Measurements from ENCODE around the gene ALDH3A2. TPM values are rescaled to one million over a fixed set of nuclear protein-coding genes. Genes with fewer than 3 reads are reported as not detected.
"Not testable (repeated sequence)": the region's sequence is repeated elsewhere in the genome, so short reads cannot be mapped to it uniquely, and the experiment has no call there.

Gene ALDH3A2
- total and polyA plus RNA-seq, 2 donors (not counting 1 experiment from before 2014, with no cell fraction given) = 7.5 to 35.1 TPM

DNA sequence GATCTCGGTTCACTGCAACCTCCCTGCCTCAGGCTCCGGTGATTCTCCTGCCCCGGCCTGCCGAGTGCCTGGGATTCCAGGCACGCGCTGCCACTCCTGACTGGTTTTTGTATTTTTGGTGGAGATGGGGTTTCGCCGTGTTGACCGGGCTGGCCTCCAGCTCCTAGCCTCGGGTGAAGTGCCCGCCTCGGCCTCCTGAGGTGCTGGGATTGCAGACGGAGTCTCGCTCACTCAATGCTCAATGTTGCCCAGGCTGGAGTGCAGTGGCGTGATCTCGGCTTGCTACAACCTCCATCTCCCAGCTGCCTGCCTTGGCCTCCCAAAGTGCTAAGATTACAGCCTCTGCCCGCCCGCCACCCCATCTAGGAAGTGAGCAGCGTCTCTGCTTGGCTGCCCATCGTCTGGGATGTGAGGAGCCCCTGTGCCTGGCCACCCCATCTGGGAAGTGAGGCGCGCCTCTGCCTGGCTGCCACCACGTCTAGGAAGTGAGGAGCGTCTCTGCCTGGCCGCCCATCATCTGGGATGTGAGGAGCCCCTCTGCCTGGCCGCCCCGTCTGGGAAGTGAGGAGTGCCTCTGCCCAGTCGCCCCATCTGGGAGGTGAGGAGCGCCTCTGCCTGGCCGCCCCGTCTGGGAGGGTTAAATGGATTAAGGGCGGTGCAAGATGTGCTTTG, 36.5 kb downstream of the ALDH3A2 start:
- H3K79me2 ChIP-seq (ENCODE audit: control insufficient read depth, insufficient read depth, low read length); H4K20me1 ChIP-seq (ENCODE audit: control insufficient read depth, insufficient read depth, low read length, poor library complexity, severe bottlenecking); H3K9ac ChIP-seq (ENCODE audit: low read length); H3K27ac ChIP-seq (ENCODE audit: low read length in 2 of 2); H3K4me1 Mint-ChIP-seq; ATAC-seq (ENCODE audit: low read depth); H3K4me2 ChIP-seq (replicated peaks; ENCODE audit: low read depth, low read length, poor library complexity, severe bottlenecking); H3K27ac Mint-ChIP-seq; H3K4me1 ChIP-seq (ENCODE audit: control insufficient read depth in 2 of 2, insufficient read depth in 2 of 2, low read length in 2 of 2); H3K36me3 ChIP-seq (replicated peaks in 1 of 2; ENCODE audit: control extremely low read depth in 1 of 2, control insufficient read depth in 1 of 2, extremely low read depth in 1 of 2, insufficient read depth in 2 of 2, low read length in 1 of 2); H3K9me3 Mint-ChIP-seq (ENCODE audit: insufficient read depth); H3K27me3 Mint-ChIP-seq; DNase-seq; H3K4me3 ChIP-seq (ENCODE audit: control extremely low read depth in 1 of 5, extremely low read depth in 1 of 5, insufficient read depth in 1 of 5, low read depth in 2 of 5, low read length in 4 of 5); intact Hi-C loops (cut with micrococcal nuclease); CTCF ChIA-PET; H3K9me3 ChIP-seq (ENCODE audit: control extremely low read depth in 1 of 3, control insufficient read depth in 2 of 3, insufficient read depth in 1 of 3, low read length in 2 of 3); H3K27me3 ChIP-seq (replicated peaks in 1 of 4; ENCODE audit: control extremely low read depth in 1 of 4, control insufficient read depth in 3 of 4, insufficient read depth in 4 of 4, low read length in 3 of 4); H3K4me3 Mint-ChIP-seq; POLR2A ChIA-PET; H2AFZ ChIP-seq (ENCODE audit: insufficient read depth, low read depth, low read length, poor library complexity, severe bottlenecking): not testable (repeated sequence)
- WGBS (ENCODE audit: insufficient coverage) = 94% methylated on average over 15 of the region's 32 CpGs

- DNase-seq = no peak
- Histone ChIP-seq H2AFZ (ENCODE audit: insufficient read depth, low read depth, low read length, poor library complexity, severe bottlenecking) (no peak overlapping the region), H3K36me3 (replicated peaks in 1 of 2; ENCODE audit: control extremely low read depth in 1 of 2, control insufficient read depth in 1 of 2, extremely low read depth in 1 of 2, insufficient read depth in 2 of 2, low read length in 1 of 2) (no peaks in the 10 kb centered on the region), H4K20me1 (ENCODE audit: control insufficient read depth, insufficient read depth, low read length, poor library complexity, severe bottlenecking) (no peaks in the 10 kb centered on the region), H3K9me3 (ENCODE audit: control extremely low read depth in 1 of 3, control insufficient read depth in 2 of 3, insufficient read depth in 1 of 3, low read length in 2 of 3) (peaks cover 0 to 3% (median 0%) of the 10 kb centered on the region in 3 donors), H3K27me3 (replicated peaks in 1 of 4; ENCODE audit: control extremely low read depth in 1 of 4, control insufficient read depth in 3 of 4, insufficient read depth in 4 of 4, low read length in 3 of 4) (no peaks in the 10 kb centered on the region), H3K4me3 (ENCODE audit: control extremely low read depth in 1 of 5, extremely low read depth in 1 of 5, insufficient read depth in 1 of 5, low read depth in 2 of 5, low read length in 4 of 5) (no peak overlapping the region), H3K79me2 (ENCODE audit: control insufficient read depth, insufficient read depth, low read length) (no peaks in the 10 kb centered on the region), H3K9ac (ENCODE audit: low read length) (no peak overlapping the region), H3K4me1 (ENCODE audit: control insufficient read depth in 2 of 2, insufficient read depth in 2 of 2, low read length in 2 of 2) (no peaks in the 10 kb centered on the region), H3K4me2 (replicated peaks; ENCODE audit: low read depth, low read length, poor library complexity, severe bottlenecking) (no peak overlapping the region), H3K27ac (ENCODE audit: low read length in 2 of 2) (no peak overlapping the region)
- Mint-ChIP-seq H3K27ac (no peak overlapping the region), H3K9me3 (ENCODE audit: insufficient read depth) (no peaks in the 10 kb centered on the region), H3K27me3 (peaks cover 3% of the 10 kb centered on the region), H3K4me1 (no peaks in the 10 kb centered on the region), H3K4me3 (no peak overlapping the region)
- intact Hi-C loops (cut with micrococcal nuclease) = no loop called here
- ChIA-PET CTCF (no interaction called here), POLR2A (no interaction called here)
- no peak for ATAC-seq (ENCODE audit: low read depth)
- no CpG with 5 or more reads among the region's 2 CpGs for WGBS (ENCODE audit: insufficient coverage)
- TF ChIP-seq, protein P1, sequence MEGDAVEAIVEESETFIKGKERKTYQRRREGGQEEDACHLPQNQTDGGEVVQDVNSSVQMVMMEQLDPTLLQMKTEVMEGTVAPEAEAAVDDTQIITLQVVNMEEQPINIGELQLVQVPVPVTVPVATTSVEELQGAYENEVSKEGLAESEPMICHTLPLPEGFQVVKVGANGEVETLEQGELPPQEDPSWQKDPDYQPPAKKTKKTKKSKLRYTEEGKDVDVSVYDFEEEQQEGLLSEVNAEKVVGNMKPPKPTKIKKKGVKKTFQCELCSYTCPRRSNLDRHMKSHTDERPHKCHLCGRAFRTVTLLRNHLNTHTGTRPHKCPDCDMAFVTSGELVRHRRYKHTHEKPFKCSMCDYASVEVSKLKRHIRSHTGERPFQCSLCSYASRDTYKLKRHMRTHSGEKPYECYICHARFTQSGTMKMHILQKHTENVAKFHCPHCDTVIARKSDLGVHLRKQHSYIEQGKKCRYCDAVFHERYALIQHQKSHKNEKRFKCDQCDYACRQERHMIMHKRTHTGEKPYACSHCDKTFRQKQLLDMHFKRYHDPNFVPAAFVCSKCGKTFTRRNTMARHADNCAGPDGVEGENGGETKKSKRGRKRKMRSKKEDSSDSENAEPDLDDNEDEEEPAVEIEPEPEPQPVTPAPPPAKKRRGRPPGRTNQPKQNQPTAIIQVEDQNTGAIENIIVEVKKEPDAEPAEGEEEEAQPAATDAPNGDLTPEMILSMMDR (IDR thresholded peaks at IDR 0.05) = no peak
- TF ChIP-seq EZH2 (IDR thresholded peaks at IDR 0.05; ENCODE audit: borderline replicate concordance, insufficient read depth, low read depth, low read length, poor library complexity, severe bottlenecking) = no peak
Measured at GRCh38 chr17:19686400-19687090, 38.0 kb downstream of the ALDH3A2 start.
